H9 (cell line): ENCODE data around the gene THBS2. TPM values are rescaled to one million over a fixed set of nuclear protein-coding genes. Genes with fewer than 3 reads are reported as not detected.

Experiments
- DNase-seq: peaks from one replicate; pipeline ENCODE4 v3.0.0-alpha.2; 2017
- H2AFZ ChIP-seq: one replicate; pipeline ENCODE4 v1.6.1; 2013; ENCODE audit warnings: mild to moderate bottlenecking, low read length, control low read depth, moderate library complexity
- H2AK5ac ChIP-seq: 2 replicates; pipeline ENCODE4 v1.6.1; 2013; ENCODE audit warnings: low read length, control low read depth, mixed read lengths; ENCODE audit not compliant: insufficient read length
- H2BK120ac ChIP-seq: one replicate; pipeline ENCODE4 v1.6.1; 2013; ENCODE audit warnings: low read depth, mild to moderate bottlenecking, low read length, control low read depth, inconsistent platforms; ENCODE audit not compliant: poor library complexity, severe bottlenecking
- H2BK12ac ChIP-seq: 2 replicates; pipeline ENCODE4 v1.6.1; 2013; ENCODE audit warnings: low read length, control low read depth, mixed read lengths, low read depth; ENCODE audit not compliant: insufficient read length
- H2BK15ac ChIP-seq: 2 replicates; pipeline ENCODE4 v1.6.1; 2013; ENCODE audit warnings: low read depth, low read length, control low read depth
- H2BK20ac ChIP-seq: one replicate; pipeline ENCODE4 v1.6.1; 2013; ENCODE audit warnings: low read depth, mild to moderate bottlenecking, low read length, control low read depth, inconsistent platforms; ENCODE audit not compliant: poor library complexity, severe bottlenecking
- H2BK5ac ChIP-seq: 2 replicates; pipeline ENCODE4 v1.6.1; 2013; ENCODE audit warnings: low read length, control low read depth, mixed read lengths; ENCODE audit not compliant: insufficient read length
- H3K14ac ChIP-seq: 2 replicates; pipeline ENCODE4 v1.6.1; 2013; ENCODE audit warnings: low read length, control low read depth; ENCODE audit not compliant: insufficient read depth
- H3K18ac ChIP-seq: 2 replicates; pipeline ENCODE4 v1.6.1; 2013; ENCODE audit warnings: low read depth, mild to moderate bottlenecking, mixed read lengths, low read length, control low read depth; ENCODE audit not compliant: insufficient read length
- H3K23ac ChIP-seq: 2 replicates; pipeline ENCODE4 v1.6.1; 2013; ENCODE audit warnings: low read length, control low read depth, mixed read lengths, low read depth; ENCODE audit not compliant: insufficient read length
- H3K23me2 ChIP-seq: 2 replicates; pipeline ENCODE4 v1.6.1; 2013; ENCODE audit warnings: low read depth, mild to moderate bottlenecking, mixed read lengths, low read length, control low read depth; ENCODE audit not compliant: insufficient read length, poor library complexity, severe bottlenecking
- H3K27ac ChIP-seq: 2 replicates; pipeline ENCODE4 v1.5.1; 2013; ENCODE audit warnings: low read length, control low read depth, mixed read lengths, low read depth; ENCODE audit not compliant: insufficient read length
- H3K27me3 ChIP-seq: 2 replicates; pipeline ENCODE4 v1.6.1; 2013; ENCODE audit warnings: low read length, control low read depth, inconsistent platforms; ENCODE audit not compliant: insufficient read depth
- H3K4ac ChIP-seq: 2 replicates; pipeline ENCODE4 v1.6.1; 2013; ENCODE audit warnings: low read depth, mild to moderate bottlenecking, control low read depth, inconsistent platforms, low read length, moderate library complexity
- H3K4me1 ChIP-seq: 2 replicates; pipeline ENCODE4 v1.6.1; 2013; ENCODE audit warnings: low read length, control low read depth, inconsistent platforms; ENCODE audit not compliant: insufficient read depth
- H3K4me2 ChIP-seq: 2 replicates; pipeline ENCODE4 v1.6.1; 2013; ENCODE audit warnings: low read length, control low read depth, mixed read lengths; ENCODE audit not compliant: insufficient read length, insufficient read depth
- H3K56ac ChIP-seq: 2 replicates; pipeline ENCODE4 v1.6.1; 2013; ENCODE audit warnings: low read depth, mild to moderate bottlenecking, mixed read lengths, low read length, control low read depth; ENCODE audit not compliant: insufficient read length
- H3K79me1 ChIP-seq: 2 replicates; pipeline ENCODE4 v1.6.1; 2013; ENCODE audit warnings: low read depth, mild to moderate bottlenecking, moderate library complexity, low read length, control low read depth, inconsistent platforms; ENCODE audit not compliant: insufficient read depth, poor library complexity, severe bottlenecking
- H3K79me2 ChIP-seq: 2 replicates; pipeline ENCODE4 v1.6.1; 2013; ENCODE audit warnings: low read length, control low read depth, inconsistent platforms; ENCODE audit not compliant: insufficient read depth
- H3K9ac ChIP-seq: 2 replicates; pipeline ENCODE4 v1.6.1; 2013; ENCODE audit warnings: low read length, control low read depth, mixed read lengths; ENCODE audit not compliant: insufficient read length; ENCODE audit errors: extremely low read depth
- H3K9me3 ChIP-seq: one replicate; pipeline ENCODE4 v1.6.1; 2013; ENCODE audit warnings: low read depth, low read length, inconsistent platforms; ENCODE audit not compliant: control insufficient read depth
- H3T11ph ChIP-seq: one replicate; pipeline ENCODE4 v1.6.1; 2013; ENCODE audit warnings: mild to moderate bottlenecking, low read length, control low read depth, inconsistent platforms
- H4K20me1 ChIP-seq: one replicate; pipeline ENCODE4 v1.6.1; 2013; ENCODE audit not compliant: control insufficient read depth, insufficient read length, insufficient read depth
- H4K5ac ChIP-seq: 2 replicates; pipeline ENCODE4 v1.6.1; 2013; ENCODE audit warnings: low read depth, mild to moderate bottlenecking, mixed read lengths, low read length, control low read depth; ENCODE audit not compliant: insufficient read length
- H4K8ac ChIP-seq: replicated peaks from 2 replicates; pipeline ENCODE4 v1.6.1; 2013; ENCODE audit warnings: low read length, control low read depth, mixed read lengths, low read depth; ENCODE audit not compliant: insufficient read length
- H4K91ac ChIP-seq: 2 replicates; pipeline ENCODE4 v1.6.1; 2013; ENCODE audit warnings: low read depth, mild to moderate bottlenecking, moderate library complexity, mixed read lengths, low read length, control low read depth; ENCODE audit not compliant: insufficient read length
- H3K27ac Mint-ChIP-seq, 3 experiments: 2 replicates in 2 of 3; 3 replicates in 1 of 3; pipeline ENCODE4 v1.8.0; 2020 to 2021; ENCODE audit warnings: mixed read lengths in 3 of 3, mild to moderate bottlenecking in 1 of 3, moderate library complexity in 1 of 3
- H3K27me3 Mint-ChIP-seq: 2 replicates; pipeline ENCODE4 v1.8.0; 2021; ENCODE audit warnings: low read depth, mild to moderate bottlenecking, moderate library complexity, mixed read lengths
- H3K36me3 Mint-ChIP-seq, 3 experiments: 2 replicates in 2 of 3; 3 replicates in 1 of 3; pipeline ENCODE4 v1.8.0; 2020 to 2021; ENCODE audit warnings: low read depth in 3 of 3, mixed read lengths in 3 of 3; ENCODE audit not compliant: insufficient read depth in 1 of 3
- H3K4me1 Mint-ChIP-seq, 2 experiments: 2 replicates each; pipeline ENCODE4 v1.8.0; 2020; ENCODE audit warnings: mixed read lengths in 2 of 2
- H3K4me3 Mint-ChIP-seq, 2 experiments: 2 replicates in 1 of 2; 3 replicates in 1 of 2; pipeline ENCODE4 v1.8.0; 2020 to 2021; ENCODE audit warnings: mild to moderate bottlenecking in 2 of 2, mixed read lengths in 2 of 2, moderate library complexity in 1 of 2
- H3K9me3 Mint-ChIP-seq, 2 experiments: 2 replicates in 1 of 2; 3 replicates in 1 of 2; pipeline ENCODE4 v1.8.0; 2020; ENCODE audit warnings: mild to moderate bottlenecking in 2 of 2, mixed read lengths in 2 of 2, moderate library complexity in 1 of 2
- WGBS: extraction: QIAGEN DNeasy Blood & Tissue Kit; methylation state at CpG from one replicate; pipeline ENCODE4 v1.1.7; 2013; ENCODE audit warnings: missing lambda C conversion rate, low lambda C conversion rate, mixed read lengths; ENCODE audit not compliant: insufficient read length; ENCODE audit errors: extremely low coverage; 5-methylcytosine and 5-hydroxymethylcytosine counted together
- total RNA-seq: library from RNA; stranded (reverse); gene quantifications from 2 replicates; pipeline ENCODE4 v1.2.1, GENCODE V29; 2021
- TF ChIP-seq, protein P1 (sequence below): fragments of 200-600 bp; sonication (generic); conservative IDR thresholded peaks from 3 replicates; pipeline ENCODE4 v1.8.0; 2021; ENCODE audit warnings: antibody characterized with exemption, mild to moderate bottlenecking

The THBS2 gene
- total RNA-seq, 1 experiment from 2014 or later: 14.7 TPM

DNA sequence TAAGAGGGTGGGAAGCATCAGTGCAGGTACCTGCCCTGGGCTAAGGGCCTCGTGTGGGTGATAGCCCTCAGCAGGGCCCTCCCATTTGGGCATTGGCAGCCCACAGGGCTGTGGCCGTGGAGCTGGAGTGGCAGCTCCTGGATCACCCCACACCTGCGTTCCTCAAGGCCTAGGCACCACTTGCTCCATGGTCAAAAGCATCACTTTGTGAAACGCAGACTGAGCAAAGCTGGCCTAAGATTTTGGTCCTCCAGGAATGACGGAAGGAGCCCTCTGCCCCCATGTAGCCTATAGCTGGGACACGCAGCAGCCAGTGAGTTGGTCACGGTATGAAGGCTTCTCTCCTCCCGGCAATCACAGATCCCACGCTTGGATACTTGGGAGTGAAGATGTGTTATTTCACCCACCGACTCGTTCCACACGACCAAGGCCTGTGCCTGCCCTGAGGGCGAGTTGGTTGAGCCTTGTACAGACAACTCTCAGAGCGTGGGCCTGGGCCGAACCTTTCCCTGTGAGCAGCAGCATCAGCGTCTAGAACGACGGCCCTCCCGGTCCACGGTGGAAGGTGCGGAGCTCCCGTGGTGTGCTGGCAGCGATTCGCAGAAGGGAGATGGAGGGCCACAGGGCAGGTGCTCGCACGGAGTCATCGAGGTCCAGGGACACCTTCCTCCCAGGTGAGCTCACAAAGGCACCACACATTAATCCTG is 39.7 kb downstream of the THBS2 start:
- Mint-ChIP-seq H3K27ac (no peak overlapping the region), H3K27me3 (no peaks in the 10 kb centered on the region), H3K4me1 (peaks cover 10 to 14% of the 10 kb centered on the region in 2 experiments), H3K36me3 (peaks cover 16 to 21% (median 16%) of the 10 kb centered on the region in 3 experiments), H3K9me3 (peaks cover 0 to 14% of the 10 kb centered on the region in 2 experiments; a peak in 2 of 5 replicates), H3K4me3 (no peak overlapping the region)
- no peaks in the 10 kb centered on the region for H3K23me2 ChIP-seq
- H2BK15ac ChIP-seq: no peak overlapping the region
- 0 out of 2 replicates have a peak, but pooled peaks cover 3% of the 10 kb centered on the region for H3K4me1 ChIP-seq
- H3K9me3 ChIP-seq: no peaks in the 10 kb centered on the region
- no peak overlapping the region for H2BK20ac ChIP-seq
- no peak overlapping the region for H4K91ac ChIP-seq
- H3K56ac ChIP-seq: no peak overlapping the region
- no peak overlapping the region for H2BK12ac ChIP-seq
- no peak overlapping the region for H2BK120ac ChIP-seq
- H3K79me2 ChIP-seq: no peaks in the 10 kb centered on the region
- TF ChIP-seq, protein P1, sequence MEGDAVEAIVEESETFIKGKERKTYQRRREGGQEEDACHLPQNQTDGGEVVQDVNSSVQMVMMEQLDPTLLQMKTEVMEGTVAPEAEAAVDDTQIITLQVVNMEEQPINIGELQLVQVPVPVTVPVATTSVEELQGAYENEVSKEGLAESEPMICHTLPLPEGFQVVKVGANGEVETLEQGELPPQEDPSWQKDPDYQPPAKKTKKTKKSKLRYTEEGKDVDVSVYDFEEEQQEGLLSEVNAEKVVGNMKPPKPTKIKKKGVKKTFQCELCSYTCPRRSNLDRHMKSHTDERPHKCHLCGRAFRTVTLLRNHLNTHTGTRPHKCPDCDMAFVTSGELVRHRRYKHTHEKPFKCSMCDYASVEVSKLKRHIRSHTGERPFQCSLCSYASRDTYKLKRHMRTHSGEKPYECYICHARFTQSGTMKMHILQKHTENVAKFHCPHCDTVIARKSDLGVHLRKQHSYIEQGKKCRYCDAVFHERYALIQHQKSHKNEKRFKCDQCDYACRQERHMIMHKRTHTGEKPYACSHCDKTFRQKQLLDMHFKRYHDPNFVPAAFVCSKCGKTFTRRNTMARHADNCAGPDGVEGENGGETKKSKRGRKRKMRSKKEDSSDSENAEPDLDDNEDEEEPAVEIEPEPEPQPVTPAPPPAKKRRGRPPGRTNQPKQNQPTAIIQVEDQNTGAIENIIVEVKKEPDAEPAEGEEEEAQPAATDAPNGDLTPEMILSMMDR: no peak
- no peaks in the 10 kb centered on the region for H3K27me3 ChIP-seq
- no peak overlapping the region for H2AK5ac ChIP-seq
- no peak overlapping the region for H3K14ac ChIP-seq
- H4K20me1 ChIP-seq: no peaks in the 10 kb centered on the region
- H3K4me2 ChIP-seq: no peak overlapping the region
- H2BK5ac ChIP-seq: no peak overlapping the region
- H3K9ac ChIP-seq: no peak overlapping the region
- WGBS: no CpG with 5 or more reads among the region's 27 CpGs
- no peak overlapping the region for H3K18ac ChIP-seq
- no peak overlapping the region for H4K5ac ChIP-seq
- H3K4ac ChIP-seq: no peak overlapping the region
- H2AFZ ChIP-seq: no peak overlapping the region
- H3K79me1 ChIP-seq: no peaks in the 10 kb centered on the region
- H4K8ac ChIP-seq: no peak overlapping the region
- no peak overlapping the region for H3T11ph ChIP-seq
- DNase-seq: no peak
- H3K27ac ChIP-seq: no peak overlapping the region
- no peak overlapping the region for H3K23ac ChIP-seq
